ENCODE data around the gene IQGAP3. TPM values are rescaled to one million over a fixed set of nuclear protein-coding genes. Genes with fewer than 3 reads are reported as not detected.

IQGAP3 gene
- total and polyA plus RNA-seq, 2 of the 4 experiments (the other 2 are of a cell fraction): 12.5 to 13.6 TPM

DNA sequence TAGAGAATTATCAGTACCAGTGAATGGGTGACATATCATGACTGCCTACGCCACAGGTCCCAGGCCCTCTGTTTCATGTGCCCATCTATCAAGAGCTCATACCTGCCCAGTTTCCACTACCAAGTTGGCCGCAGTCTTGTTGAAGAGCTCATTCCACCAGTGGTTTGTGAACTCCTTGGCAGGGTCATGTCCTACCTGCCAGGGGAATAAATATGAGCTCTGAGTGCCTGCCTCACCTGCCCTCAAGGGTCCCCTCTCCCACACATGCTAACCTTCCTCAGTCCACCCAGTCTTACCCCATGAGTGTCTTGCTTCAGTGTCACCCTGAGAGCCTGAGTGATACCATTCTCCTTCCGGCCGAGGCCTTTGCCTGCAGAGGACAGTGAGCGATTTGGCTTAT is 25.8 kb upstream of the IQGAP3 start:
- no peak overlapping the region for H2AK5ac ChIP-seq (ENCODE audit: low read depth, low read length)
- no peak overlapping the region for H3K14ac ChIP-seq (replicated peaks; ENCODE audit: low read depth, low read length)
- intact Hi-C loops (cut with micrococcal nuclease) (no loop called here), dilution Hi-C loops (cut with HindIII; ENCODE audit: low sequenced_read_pairs, unreplicated experiment) (no loop called here), in situ Hi-C loops (cut with MboI; ENCODE audit: low sequenced_read_pairs) (no loop called here)
- peaks cover 33% of the 10 kb centered on the region for H3K36me3 ChIP-seq (ENCODE audit: control insufficient read depth, insufficient read depth, low read length)
- no peak overlapping the region for H2AFZ ChIP-seq (replicated peaks; ENCODE audit: low read length, poor library complexity)
- no peak overlapping the region for H3K56ac ChIP-seq (ENCODE audit: extremely low read depth, insufficient read depth, low read length)
- no peak overlapping the region for H2BK20ac ChIP-seq (ENCODE audit: low read depth, low read length)
- H4K91ac ChIP-seq (ENCODE audit: insufficient read depth, low read depth, low read length): no peak overlapping the region
- H2AK9ac ChIP-seq (replicated peaks; ENCODE audit: low read depth, low read length, poor library complexity): no peak overlapping the region
- H3K18ac ChIP-seq (ENCODE audit: low read depth, low read length): no peak overlapping the region
- no peaks in the 10 kb centered on the region for H4K20me1 ChIP-seq (ENCODE audit: insufficient read depth, low read length)
- H4K8ac ChIP-seq (ENCODE audit: low read depth in 2 of 2, low read length in 2 of 2): no peak overlapping the region
- H3K9ac ChIP-seq (ENCODE audit: low read depth, low read length): no peak overlapping the region
- H3K79me1 ChIP-seq (ENCODE audit: low read depth in 1 of 2, low read length in 2 of 2): peaks cover 16 to 57% of the 10 kb centered on the region in 2 experiments
- POLR2A ChIA-PET (ENCODE audit: unreplicated experiment): no interaction called here
- H3K27ac ChIP-seq (ENCODE audit: insufficient read depth, low read length): no peak overlapping the region
- H4K5ac ChIP-seq (ENCODE audit: low read depth, low read length): no peak overlapping the region
- H2BK15ac ChIP-seq (ENCODE audit: low read depth, low read length): no peak overlapping the region
- no peak overlapping the region for H2BK5ac ChIP-seq (ENCODE audit: low read depth, low read length, poor library complexity, severe bottlenecking)
- H3K4me2 ChIP-seq (ENCODE audit: low read depth, low read length): no peak overlapping the region
- no peaks in the 10 kb centered on the region for H3K9me3 ChIP-seq (ENCODE audit: control insufficient read depth, insufficient read depth, low read length)
- H3K23ac ChIP-seq (ENCODE audit: low read depth, low read length): no peak overlapping the region
- 0 out of 2 replicates have a peak, but pooled peaks cover 4% of the 10 kb centered on the region for H3K4me1 ChIP-seq (ENCODE audit: control insufficient read depth, insufficient read depth, low read length)
- H3K9me1 ChIP-seq (ENCODE audit: insufficient read depth, low read length): peaks cover 14% of the 10 kb centered on the region
- no peak for DNase-seq
- no peak overlapping the region for H2BK120ac ChIP-seq (ENCODE audit: low read depth, low read length)
- no peak overlapping the region for H3K4ac ChIP-seq (ENCODE audit: low read depth, low read length)
- no peak for ATAC-seq (ENCODE audit: low read depth)
- 93% methylated on average over 5 of the region's 5 CpGs; no CpG with 5 or more reads in 1 of the 2 experiments for WGBS, 2 experiments (ENCODE audit: extremely low coverage in 2 of 2, insufficient read length in 1 of 2)
- no TSS peak for BruUV-seq (replicated peaks)
- CTCF ChIA-PET: no interaction called here
- no peaks in the 10 kb centered on the region for H3K27me3 ChIP-seq (ENCODE audit: control insufficient read depth, insufficient read depth, low read length)
- TF ChIP-seq ELK1 (IDR thresholded peaks at IDR 0.05; ENCODE audit: borderline replicate concordance, low read depth, low read length) (no peak), NFE2L2 (IDR thresholded peaks at IDR 0.05; ENCODE audit: low read depth, low read length) (no peak), RAD21 (IDR thresholded peaks at IDR 0.05; ENCODE audit: low read length) (no peak), CTCF (conservative IDR thresholded peaks at IDR 0.05; ENCODE audit: low read depth, low read length) (no peak), MAZ (IDR thresholded peaks at IDR 0.05; ENCODE audit: borderline replicate concordance, low read depth, low read length) (no peak), BHLHE40 (IDR thresholded peaks at IDR 0.05; ENCODE audit: low read depth, low read length) (no peak), SMC3 (IDR thresholded peaks at IDR 0.05; ENCODE audit: low read depth, low read length) (no peak), POLR2A (IDR thresholded peaks at IDR 0.05; ENCODE audit: low read depth, low read length) (no peak)
- H3K4me3 ChIP-seq (ENCODE audit: insufficient read depth, low read depth, low read length): no peak overlapping the region
